Erythroblast (primary cell): Measurements from ENCODE around the gene CD36.

Experiments used
- DNase-seq, 2 experiments: peaks; one replicate each; lab custom pipeline; 2025; lab: John Stamatoyannopoulos, UW
- GATA1 ChIP-seq: IDR thresholded peaks from 2 replicates; pipeline ENCODE4 v1.6.1; 2011; ENCODE audit warnings: low read depth, mild to moderate bottlenecking, control low read depth, low read length, moderate library complexity
- POLR2A ChIP-seq: IDR thresholded peaks from 2 replicates; pipeline ENCODE4 v1.6.1; 2011; ENCODE audit warnings: mild to moderate bottlenecking, low read length

Gene CD36

GRCh38 chr7:80721883-80722615 is 83.6 kb downstream of the CD36 start:
- no peak for DNase-seq
- no peak for TF ChIP-seq POLR2A
- no peak for TF ChIP-seq GATA1

- no peak for DNase-seq
- no peak for TF ChIP-seq GATA1
- TF ChIP-seq POLR2A, result no peak
Observed at GRCh38 chr7:80722616-80723195, 84.3 kb downstream of the CD36 start.

- TF ChIP-seq GATA1, result no peak
- no peak for TF ChIP-seq POLR2A
- no peak for DNase-seq
Observed at GRCh38 chr7:80724249-80724871, 85.9 kb downstream of the CD36 start.

GRCh38 chr7:80725181-80725611 is 86.8 kb downstream of the CD36 start:
- no peak for TF ChIP-seq GATA1
- TF ChIP-seq POLR2A, result no peak
- no peak for DNase-seq
